DMS153 (cell line): Measurements from ENCODE around the gene SLC17A5.
"Not testable (repeated sequence)": the region's sequence is repeated elsewhere in the genome, so short reads cannot be mapped to it uniquely, and the experiment has no call there.

Experiments
- DNase-seq: peaks from one replicate; lab custom pipeline; 2025; lab: John Stamatoyannopoulos, UW

The SLC17A5 gene

DNA sequence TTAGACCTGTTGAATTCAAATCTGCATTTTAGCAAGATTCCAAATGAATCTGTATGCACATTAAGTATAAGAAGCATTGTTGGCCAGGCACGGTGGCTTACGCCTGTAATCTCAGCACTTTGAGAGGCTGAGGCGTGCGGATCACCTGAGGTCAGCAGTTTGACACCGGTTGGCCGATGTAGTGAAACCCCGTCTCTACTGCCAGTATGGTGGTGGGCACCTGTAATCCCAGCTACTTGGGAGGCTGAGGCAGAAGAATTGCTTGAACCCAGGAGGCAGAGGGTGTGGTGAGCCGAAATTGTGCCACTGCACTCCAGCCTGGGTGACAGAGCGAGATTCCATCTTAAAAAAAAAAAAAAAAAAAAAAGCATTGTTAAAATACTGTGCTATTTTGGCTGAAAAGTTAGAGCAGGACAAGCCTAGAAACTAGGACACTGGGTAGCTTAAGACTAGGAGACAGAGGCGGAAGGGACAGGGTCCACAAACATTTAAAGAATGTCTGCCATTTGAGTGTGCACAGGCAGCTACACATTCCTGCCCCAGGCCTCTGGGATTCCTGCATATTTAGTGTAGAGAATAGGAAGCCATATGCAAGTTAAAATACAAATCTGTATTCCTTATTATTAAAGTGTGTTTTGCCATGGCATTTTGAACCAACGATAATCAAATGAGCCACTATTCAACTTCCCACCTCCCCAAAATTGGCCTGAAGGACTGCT lies 87.9 kb downstream of the SLC17A5 start:
- DNase-seq, result no peak

DNA sequence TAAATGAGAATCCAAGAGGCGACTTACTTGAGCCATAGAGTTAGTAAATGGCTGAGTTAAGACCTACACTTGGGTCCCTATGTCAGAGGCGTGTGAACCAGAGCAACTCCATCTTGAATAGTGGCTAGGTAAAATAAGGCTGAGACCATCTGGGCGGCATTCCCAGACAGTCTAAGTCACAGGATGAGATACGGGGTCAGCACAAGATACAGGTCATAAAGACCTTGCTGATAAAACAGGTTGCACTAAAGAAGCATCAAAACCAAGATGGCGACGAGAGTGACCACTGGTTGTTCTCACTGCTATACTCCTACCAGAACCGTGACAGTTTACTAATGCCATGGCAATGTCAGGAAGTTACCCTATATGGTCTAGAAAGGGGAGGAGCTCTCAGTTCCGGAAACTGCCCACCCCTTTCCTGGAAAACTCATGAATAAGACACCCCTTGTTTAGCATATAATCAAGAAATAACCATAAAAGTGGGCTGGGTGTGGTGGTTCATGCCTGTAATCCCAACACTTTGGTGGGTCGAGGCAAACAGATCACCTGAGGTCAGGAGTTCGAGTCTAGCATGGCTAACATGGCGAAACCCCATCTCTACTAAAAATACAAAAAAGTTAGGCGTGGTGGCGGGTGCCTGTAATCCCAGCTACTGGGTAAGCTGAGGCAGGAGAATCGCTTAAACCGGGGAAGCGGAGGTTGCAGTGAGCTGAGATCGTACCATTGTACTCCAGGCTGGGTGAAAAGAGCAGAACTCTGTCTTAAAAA lies 89.0 kb downstream of the SLC17A5 start:
- no peak for DNase-seq

DNA sequence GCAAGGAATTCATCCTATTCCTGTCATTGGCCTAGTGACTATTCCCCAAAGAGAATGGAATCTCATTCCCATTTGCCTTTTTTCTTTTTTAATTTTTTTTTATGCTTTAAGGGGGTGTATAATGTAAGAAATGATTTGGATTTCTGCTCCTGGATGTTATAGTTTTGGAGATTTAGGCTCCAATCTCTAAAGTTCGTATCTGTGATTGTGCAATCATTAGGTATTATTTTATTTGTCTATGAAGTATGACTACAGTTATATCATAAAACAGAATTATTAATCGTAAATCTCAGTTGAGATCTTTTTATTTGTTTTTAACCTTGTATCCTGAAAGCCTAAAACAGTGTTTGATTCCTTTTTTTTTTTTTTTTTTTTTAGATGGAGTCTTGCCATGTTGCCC lies 91.2 kb downstream of the SLC17A5 start:
- no peak for DNase-seq

DNA sequence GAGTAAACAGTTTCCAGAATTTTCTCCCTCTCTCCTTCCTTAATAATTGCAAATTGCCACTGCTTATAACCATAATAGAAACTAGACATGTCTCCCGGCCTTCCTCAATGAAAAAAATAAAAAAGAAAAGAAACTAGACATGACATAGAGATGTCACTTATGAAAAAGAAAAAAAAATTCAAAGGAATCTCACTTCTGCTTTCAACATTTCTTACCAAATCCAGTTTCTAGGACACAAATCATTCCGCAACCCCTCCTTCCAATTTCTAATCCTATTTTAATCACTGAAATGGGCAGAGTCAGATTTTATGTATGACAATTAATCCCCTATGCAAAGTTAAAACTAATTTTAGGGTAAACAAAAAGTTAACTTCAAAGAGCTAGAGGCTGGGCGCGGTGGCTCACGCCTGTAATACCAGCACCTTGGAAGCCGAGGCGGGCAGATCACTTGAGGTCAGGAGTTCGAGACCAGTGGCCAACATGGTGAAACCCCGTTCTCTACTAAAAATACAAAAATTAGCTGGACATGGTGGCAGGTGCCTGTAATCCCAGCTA lies 92.9 kb downstream of the SLC17A5 start:
- no peak for DNase-seq

DNA sequence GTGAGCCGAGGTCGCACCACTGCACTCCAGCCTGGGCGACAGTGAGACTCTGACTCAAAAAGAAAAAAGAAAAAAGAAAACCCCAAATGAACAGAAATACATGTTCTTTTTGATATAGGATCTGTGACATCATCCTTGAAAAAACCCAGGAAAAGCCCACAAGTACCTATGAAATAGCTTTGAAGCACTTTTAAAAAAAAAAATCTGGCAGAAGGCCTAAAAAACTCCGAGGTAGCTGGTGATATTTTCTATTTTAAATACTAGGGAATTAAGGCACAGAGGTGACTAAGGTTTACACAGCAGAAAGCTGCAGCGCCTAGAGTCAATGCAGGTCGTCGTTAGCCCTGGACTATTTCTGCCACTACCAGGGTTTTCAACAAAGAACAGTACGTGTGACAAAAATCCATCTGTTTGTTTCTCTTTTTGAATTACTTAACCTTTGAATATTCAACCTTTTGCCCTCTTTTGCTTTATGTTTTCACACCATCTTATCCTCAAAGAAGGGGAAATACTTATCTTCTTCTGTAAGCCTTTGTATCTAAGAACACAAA lies 93.5 kb downstream of the SLC17A5 start:
- no peak for DNase-seq

DNA sequence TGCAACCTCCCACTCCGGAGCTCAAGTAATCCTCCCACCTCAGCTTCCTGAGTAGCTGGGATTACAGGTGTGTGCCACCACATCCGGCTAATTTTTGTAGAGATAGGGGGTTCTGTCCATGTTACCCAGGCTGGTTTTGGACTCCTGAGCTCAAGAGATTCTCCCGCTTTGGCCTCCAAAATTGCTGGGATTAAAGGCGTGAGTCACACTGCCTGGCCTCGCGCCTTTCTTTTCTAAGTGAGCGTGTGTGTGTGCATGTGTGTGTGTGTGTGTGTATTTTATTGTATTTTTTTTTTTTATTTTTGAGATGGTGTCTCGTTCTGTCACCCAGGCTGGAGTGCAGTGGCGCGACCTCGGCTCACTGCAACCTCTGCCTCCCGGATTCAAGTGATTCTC lies 94.4 kb downstream of the SLC17A5 start:
- DNase-seq, result not testable (repeated sequence)

DNA sequence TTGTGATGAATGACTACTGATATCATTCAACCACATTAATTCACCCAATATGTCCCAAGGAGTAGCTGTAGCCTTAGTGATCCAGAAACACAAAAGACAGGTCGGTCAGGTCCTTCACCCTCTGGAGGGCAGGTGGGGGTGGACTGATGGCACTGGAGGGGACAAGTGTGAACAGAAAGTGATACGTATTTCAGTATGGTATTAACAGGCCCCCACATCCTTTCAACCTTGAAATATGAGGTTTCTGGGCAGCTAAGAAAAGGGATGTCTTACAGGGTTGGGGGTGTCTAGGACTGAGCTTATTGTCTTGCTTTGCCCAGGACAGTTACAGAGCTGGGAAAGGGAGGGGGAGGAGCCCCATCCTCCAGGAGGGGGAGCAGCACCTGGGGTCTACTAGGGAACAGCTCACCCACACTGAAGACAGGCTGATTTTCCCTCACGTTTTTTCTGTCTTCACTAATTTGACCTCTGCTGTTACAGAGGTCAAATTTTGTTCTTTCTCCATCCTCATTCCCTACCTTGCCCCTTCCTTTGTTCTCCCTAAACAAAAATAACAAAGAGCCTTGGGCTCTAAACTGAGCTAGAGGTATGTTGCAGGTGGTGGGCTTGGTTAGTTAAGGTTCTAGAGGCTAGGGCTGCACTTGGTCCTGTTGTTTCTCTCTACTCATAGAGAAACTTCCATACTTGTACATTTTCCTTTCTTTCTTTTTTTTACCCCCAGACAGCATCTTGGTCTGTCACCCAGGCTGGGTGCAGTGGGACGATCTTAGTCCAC lies 95.0 kb downstream of the SLC17A5 start:
- no peak for DNase-seq

DNA sequence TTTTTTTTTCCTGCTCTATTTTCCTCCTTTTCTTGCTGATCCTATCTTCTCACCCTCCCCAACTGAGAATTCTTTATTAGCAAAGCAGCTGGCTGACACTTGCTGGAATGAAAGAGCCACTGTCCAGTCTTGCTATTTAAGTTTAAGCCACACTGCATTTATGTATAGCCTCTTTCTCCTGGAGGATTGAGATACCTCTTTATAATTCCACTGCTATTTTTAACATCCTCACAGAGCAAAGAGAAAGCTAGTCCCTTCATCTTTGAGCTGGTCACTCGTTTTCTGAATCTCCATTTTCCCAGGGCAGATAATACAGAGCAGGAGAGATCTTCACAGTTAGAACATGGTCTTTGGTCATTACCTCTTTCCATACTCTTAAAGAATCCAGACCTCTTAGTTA lies 97.0 kb downstream of the SLC17A5 start:
- DNase-seq, result no peak

DNA sequence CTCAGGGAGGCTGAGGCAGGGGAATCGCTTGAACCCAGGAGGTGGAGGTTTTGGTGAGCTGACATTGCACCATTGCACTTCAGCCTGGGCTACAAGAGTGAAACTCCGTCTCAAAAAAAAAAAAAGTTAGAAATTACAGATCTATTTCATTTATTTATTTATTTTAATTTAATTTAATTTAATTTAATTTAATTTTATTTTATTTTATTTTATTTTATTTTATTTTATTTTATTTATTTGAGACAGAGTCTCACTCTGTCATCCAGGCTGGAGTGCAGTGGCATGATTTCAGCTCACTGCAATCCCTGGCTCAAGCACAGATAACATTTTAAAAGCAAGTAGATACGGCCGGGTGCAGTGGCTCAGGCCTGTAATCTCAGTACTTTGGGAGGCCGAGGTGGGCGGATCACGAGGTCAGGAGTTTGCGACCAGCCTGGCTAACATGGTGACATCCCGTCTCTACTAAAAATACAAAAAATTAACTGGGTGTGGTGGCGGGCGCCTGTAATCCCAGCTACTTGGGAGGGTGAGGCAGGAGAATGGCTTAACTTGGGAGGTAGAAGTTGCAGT lies 98.3 kb downstream of the SLC17A5 start:
- not testable (repeated sequence) for DNase-seq

DNA sequence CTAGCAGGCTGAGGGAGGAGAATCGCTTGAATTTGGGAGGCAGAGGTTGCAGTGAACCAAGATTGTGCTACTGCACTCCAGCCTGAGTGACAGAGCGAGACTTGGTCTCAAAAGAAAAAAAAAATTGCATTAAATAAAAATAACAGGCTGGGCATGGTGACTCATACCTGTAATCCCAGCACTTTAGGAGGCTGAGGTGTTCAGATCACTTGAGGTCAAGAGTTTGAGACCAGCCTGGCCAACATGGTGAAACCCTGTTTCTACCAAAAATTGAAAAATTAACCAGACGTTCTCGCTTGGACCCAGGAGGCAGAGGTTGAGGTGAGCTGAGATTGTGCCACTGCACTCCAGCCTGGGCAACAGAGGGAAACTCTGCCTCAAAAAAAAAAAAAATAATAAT lies 102.7 kb downstream of the SLC17A5 start:
- not testable (repeated sequence) for DNase-seq

DNA sequence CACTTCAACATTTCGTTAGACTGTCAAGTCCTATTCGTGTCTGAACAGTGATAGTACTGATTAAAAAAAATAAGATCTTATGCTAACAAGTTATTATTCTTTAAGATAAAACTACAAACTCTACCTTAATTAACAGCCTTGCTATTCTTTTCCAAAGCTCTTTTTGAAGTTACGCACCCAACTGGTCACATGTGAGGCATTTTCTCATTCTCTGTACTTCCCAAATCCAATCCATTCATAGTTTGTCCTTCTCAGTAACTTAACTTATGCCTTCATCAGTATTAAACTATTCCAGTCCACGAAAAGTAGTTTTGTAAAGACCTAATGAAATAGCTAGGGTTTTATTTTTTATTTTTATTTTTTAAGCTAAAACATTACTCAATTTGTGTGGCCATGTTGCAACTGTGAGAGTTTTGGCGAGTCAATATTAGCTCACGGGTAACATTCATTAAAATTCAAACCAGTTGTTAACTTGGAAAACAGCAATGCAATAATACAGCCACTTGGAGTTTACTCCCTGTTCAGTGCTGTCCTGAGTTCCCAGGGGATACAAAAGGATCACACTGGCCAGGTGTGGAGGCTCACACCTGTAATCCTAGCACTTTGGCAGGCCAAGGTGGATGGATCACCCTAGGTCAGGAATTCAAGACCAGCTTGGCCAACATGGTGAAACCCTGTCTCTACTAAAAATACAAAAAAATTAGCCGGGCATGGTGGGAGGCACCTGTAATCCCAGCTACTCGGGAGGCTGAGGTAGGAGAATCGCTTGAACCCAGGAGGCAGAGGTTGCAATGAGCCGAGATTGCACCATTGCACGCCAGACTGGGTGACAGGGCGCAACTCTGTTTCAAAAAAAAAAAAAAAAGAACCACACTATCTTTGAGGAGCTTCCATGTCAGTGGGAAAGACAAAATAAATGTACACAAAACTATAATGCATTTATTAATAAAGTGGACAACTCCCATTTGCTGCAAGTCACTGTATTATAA lies 105.0 kb downstream of the SLC17A5 start:
- DNase-seq, result no peak

DNA sequence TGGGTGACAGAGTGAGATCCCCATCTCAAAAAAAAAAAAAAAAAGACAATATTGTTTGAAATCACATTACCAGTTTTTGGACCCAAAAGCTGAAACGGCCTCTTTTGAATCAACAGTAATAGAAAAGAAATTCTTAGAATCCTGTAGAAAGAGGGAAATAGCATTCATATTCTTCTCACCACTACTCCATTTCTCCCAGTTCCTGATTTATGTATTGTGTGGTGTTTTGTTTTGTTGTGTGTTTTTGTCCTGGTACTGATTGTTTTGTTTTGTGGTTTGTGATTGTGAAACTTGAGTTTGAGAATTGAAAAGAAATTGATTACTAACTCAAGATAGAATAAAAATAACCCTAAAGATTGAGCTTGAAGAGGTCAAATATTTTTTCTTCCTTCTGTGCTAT lies 106.8 kb downstream of the SLC17A5 start:
- DNase-seq, result no peak
